T-helper 9 cell (primary cell): ENCODE data around the gene FAM193A.
"Not testable (repeated sequence)": the region's sequence is repeated elsewhere in the genome, so short reads cannot be mapped to it uniquely, and the experiment has no call there.

Experiments used
- DNase-seq: peaks from one replicate; pipeline ENCODE4 v3.0.0-alpha.2; 2020

Gene FAM193A

GRCh38 chr4:2652415-2653160 is 116.1 kb downstream of the FAM193A start:
- no peak for DNase-seq

GRCh38 chr4:2660596-2661211 is 124.3 kb downstream of the FAM193A start:
- no peak for DNase-seq

- DNase-seq: no peak
Observed at GRCh38 chr4:2662598-2662997, 126.2 kb downstream of the FAM193A start.

GRCh38 chr4:2663275-2663674 is 126.8 kb downstream of the FAM193A start:
- DNase-seq: no peak

- DNase-seq: no peak
Observed at GRCh38 chr4:2666722-2667247, 130.3 kb downstream of the FAM193A start.

- DNase-seq: no peak
Observed at GRCh38 chr4:2667428-2667827, 131.0 kb downstream of the FAM193A start.

GRCh38 chr4:2671267-2671895 is 134.9 kb downstream of the FAM193A start:
- no peak for DNase-seq

- DNase-seq: no peak
Observed at GRCh38 chr4:2672082-2672481, 135.6 kb downstream of the FAM193A start.

- DNase-seq: no peak
Observed at GRCh38 chr4:2672700-2673099, 136.3 kb downstream of the FAM193A start.

GRCh38 chr4:2673157-2673556 is 136.7 kb downstream of the FAM193A start:
- no peak for DNase-seq

GRCh38 chr4:2679762-2680161 is 143.3 kb downstream of the FAM193A start:
- not testable (repeated sequence) for DNase-seq

GRCh38 chr4:2684486-2684885 is 148.0 kb downstream of the FAM193A start:
- DNase-seq: no peak

GRCh38 chr4:2685541-2685940 is 149.1 kb downstream of the FAM193A start:
- DNase-seq: no peak

GRCh38 chr4:2686379-2687265 is 150.2 kb downstream of the FAM193A start:
- no peak for DNase-seq

GRCh38 chr4:2688281-2688680 is 151.8 kb downstream of the FAM193A start:
- no peak for DNase-seq

- DNase-seq: no peak
Observed at GRCh38 chr4:2688697-2689096, 152.2 kb downstream of the FAM193A start.

- no peak for DNase-seq
Observed at GRCh38 chr4:2689114-2689513, 152.7 kb downstream of the FAM193A start.

GRCh38 chr4:2689825-2690700 is 153.6 kb downstream of the FAM193A start:
- no peak for DNase-seq

GRCh38 chr4:2691313-2691712 is 154.9 kb downstream of the FAM193A start:
- no peak for DNase-seq

- DNase-seq: no peak
Observed at GRCh38 chr4:2691952-2692435, 155.5 kb downstream of the FAM193A start.

GRCh38 chr4:2694691-2695090 is 158.2 kb downstream of the FAM193A start:
- no peak for DNase-seq
